Ramos (cell line): ENCODE measurements around the gene SSBP1.
"Not testable (repeated sequence)": the region's sequence is repeated elsewhere in the genome, so short reads cannot be mapped to it uniquely, and the experiment has no call there.

Experiments
- in situ Hi-C: fragments of 300-500 bp; cut with MboI; formaldehyde crosslinking; loops from one replicate; pipeline ENCODE4 v1.14.3; 2022; ENCODE audit warnings: low sequenced_read_pairs; ENCODE audit not compliant: unreplicated experiment

SSBP1 gene

DNA sequence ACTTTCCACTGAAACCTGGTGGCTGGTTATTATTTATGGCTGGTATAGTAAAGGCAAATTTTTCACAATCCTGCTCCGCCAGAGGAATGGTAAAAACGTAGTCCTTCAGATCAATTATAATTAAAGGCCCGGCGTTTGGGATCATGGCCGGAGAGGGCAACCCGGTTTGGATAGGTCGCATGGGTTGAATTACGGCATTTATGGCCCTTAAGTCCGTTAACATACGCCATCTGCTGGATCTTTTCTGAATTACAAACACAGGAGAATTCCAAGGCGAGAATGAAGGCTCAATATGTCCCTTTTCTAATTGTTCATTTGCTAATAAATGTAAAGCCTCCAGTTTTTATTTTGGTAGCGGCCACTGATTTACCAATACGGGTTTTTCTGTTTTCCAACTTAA is 14.5 kb downstream of the SSBP1 start:
- in situ Hi-C loops = no loop called here

DNA sequence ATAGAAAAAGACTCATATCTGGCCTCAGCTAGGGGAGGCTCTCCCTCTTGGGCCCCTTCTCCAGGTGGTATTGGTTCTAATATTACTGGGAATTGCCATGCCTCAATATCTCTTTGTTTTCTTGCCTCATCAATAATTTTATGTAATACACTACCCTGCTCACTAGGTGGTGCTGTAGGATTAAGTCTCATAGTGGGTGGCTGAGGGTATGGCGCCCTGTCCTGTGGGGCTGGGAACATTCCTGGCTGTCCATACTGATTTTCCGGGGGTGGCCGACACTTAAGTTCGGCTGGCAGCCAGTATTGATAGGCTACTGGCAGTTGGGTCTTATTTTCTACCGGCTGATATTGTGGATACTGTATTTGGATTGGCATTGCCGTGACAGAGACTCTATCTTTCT is 16.8 kb downstream of the SSBP1 start:
- in situ Hi-C loops = no loop called here

DNA sequence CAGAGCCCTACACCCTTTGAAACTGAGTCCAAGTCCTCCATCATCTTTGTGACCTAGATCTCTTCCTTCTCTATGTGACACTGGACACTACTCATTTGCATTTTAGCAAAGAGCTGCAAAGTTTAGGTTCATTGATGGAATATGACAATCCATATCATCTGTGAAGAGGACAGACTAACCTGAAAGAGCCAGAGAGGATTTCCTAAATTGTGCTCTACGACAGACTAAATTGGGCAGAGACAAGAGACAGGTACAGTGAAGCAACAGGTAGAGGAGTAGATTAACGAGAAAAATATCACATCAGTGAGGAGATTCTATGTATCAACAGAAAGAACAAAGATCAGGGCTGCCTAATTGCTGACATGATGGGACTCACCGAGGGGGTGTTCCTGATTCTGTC is 25.6 kb downstream of the SSBP1 start, which contains the start of gene TAS2R3:
TSS of gene TAS2R3 (plus strand) at position 301 of the 400 bp plus-strand sequence. CDS start at position 363, 62 bp downstream.
- in situ Hi-C loops = no loop called here

DNA sequence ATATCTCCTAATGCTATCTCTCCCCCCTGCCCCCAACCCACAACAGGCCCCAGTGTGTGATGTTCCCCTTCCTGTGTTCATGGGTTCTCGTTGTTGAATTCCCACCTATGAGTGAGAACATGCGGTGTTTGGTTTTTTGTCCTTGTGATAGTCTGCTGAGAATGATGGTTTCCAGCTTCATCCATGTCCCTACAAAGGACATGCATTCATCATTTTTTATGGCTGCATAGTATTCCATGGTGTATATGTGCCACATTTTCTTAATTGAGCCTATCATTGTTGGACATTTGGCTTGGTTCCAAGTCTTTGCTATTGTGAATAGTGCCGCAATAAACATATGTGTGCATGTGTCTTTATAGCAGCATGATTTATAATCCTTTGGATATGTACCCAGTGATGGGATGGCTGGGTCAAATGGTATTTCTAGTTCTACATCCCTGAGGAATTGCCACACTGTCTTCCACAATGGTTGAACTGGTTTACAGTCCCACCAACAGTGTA is 32.0 kb downstream of the SSBP1 start:
- in situ Hi-C loops = not testable (repeated sequence)

DNA sequence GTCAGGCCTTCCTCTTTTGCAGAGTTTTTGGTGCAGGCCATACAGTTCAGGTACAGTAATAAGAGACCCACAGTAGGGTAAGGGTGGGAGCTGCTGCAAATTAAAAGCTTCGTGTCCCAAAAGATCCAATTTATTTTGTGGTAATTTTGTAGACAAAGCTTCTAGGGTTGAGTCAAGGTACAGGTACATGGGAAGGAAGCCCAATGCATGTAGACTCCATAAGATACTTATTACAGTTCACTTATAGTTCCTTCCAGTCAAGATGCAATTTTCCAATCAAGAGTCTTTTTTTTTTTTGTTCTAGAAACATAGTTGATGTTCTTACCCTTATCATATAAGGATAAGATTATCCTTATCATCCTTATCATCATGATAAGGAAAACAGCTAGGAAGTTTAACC is 38.2 kb downstream of the SSBP1 start, which contains the start of gene TAS2R4:
TSS of gene TAS2R4 (plus strand) at position 301 of the 400 bp plus-strand sequence. CDS start 1,815 bp downstream, outside the sequence.
- in situ Hi-C loops = no loop called here

DNA sequence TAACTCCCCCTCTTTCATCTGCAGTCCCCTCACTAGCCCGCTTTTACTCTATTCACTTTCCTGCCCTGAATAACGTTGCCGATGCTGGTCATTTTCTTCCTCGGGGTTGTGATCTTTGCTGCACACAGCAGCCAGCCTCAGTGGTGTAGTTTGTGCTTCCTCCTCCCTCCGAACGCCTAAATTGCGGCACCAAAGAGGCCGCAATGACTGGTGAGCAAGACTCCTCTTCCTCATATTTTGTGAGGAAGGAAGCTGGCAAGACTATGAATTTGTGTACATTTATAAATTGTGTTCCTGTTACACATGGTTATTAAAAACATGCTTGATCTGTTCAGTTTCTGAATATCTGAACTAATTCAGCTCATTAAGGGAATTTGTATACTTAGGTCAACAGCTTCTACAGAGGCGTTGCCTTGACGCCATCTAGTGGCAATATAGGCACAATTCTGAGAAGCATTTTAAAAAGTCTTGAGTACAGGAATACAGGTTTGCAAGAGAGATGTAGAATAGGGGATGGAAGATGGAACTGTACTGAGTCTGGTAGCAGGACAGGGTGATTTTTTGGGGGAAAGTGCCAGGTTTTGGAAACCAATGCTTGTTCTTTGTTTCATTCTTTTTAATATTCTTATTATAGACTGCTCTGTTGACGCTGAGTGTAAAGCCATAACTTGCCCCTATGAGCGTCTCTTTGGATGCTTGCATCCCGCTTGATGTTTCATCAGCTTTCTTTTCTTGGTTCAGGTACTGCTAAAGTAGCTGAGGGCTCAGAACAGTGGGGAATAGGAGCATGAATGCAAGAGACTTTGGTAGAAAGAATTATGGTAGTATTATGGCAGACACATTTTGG is 47.8 kb downstream of the SSBP1 start:
- in situ Hi-C loops = loop anchor here (10.0 kb wide), 1 partner anchor 131 kb away; no protein-coding TSS in a partner anchor

DNA sequence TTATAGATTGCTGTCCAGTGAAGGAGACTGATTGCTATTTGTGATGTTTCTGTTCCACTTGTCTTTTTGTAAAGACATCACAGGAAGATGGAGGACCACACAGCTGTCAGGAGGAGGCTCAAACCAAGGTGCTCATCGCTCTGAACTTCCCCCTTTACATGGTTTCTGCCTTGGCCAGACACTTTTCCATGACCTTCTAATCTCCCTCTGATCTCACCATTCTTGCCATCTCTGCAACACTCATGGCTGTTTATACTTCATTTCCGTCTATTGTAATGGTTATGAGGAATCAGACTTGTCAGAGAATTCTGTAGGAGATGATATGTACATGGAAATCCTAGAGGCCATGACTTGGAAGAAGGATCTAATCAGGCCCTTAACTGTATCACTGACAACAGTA is 50.1 kb downstream of the SSBP1 start:
- in situ Hi-C loops = loop anchor here (10.0 kb wide), 1 partner anchor 133 kb away; no protein-coding TSS in a partner anchor

DNA sequence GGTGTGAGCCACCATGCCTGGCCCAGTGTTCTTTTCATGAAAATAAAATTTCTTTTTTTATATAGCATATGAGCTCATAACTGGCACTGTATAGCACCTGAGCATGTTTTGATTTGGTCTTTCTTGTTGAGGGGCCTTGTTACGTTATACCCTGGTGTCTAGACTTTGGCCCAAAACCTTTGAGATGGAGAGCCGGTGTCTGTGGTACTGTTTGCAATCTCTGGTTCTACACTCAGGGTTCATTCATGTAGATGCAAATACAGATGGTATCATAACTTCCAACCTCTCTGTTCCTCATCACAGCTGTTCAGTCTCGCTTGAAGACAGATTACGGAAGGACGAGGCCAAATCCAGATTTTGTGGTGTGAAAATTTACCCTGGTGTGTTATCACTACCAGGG is 51.8 kb downstream of the SSBP1 start, which contains the start of gene TAS2R5:
TSS of gene TAS2R5 (plus strand) at position 301 of the 400 bp plus-strand sequence. CDS start 145 bp downstream, outside the sequence.
- in situ Hi-C loops = loop anchor here (10.0 kb wide), 1 partner anchor 135 kb away; no protein-coding TSS in a partner anchor

DNA sequence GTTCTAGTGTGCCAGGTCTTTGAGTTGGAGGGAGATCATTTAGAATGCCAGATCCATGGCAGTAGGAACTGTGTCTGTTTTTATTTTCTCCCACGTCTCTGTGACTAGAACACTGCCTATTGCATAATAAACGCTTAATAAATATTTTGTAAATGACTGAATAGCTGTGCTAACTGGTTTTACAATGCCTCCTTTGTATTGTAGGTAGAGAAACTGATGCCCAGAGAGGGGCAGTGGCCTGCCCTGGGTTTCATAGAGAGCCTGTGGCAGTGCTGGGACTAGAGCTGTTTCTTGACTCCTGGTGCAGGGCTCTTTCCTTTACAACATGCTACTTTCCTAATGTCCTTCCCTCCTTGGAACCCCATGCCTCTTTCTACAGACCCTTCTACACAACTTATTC is 54.4 kb downstream of the SSBP1 start:
- in situ Hi-C loops = no loop called here
